ENCODE results near the gene PLB1. TPM values are rescaled to one million over a fixed set of nuclear protein-coding genes. Genes with fewer than 3 reads are reported as not detected.
A peak's percentile ranks its signal among the peaks of the same experiment; 100 is the strongest.

The PLB1 gene
- total and polyA plus RNA-seq, 9 of the 15 experiments (the other 6 are each of a cell fraction or from before 2014, with no cell fraction given): 0.01 to 0.09 (median 0.07) TPM; not detected in 2

DNA sequence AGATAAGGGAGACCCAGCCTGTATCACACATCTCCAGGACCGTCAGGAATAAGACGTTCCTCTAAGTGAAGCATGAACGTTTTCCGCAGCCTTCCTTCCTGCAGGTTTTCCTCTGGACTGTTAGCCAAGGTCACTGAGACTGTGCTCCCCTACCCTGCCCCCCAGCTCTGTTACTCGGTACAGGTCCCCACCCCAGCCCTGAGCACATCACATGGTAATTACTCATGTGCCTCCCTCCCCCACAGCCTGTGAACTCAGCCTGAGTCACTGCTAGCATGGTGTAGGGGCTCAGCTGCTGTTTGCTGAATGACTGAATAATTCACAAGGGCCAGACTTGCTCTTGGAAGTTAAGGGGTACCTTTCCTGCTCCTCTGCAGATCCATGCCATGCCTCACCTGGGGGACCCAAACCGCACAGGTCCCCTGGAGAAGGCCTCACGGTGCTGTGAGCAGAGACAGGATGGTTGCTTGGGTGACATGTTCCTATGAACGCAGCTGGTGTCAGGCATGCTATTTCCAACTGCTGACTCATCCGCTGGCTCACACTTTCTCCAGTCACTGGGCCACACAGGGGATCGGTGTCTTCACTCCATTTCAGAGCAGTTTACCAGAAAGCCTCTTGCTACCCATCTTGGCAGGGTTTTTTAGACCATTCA, 88.2 kb downstream of the PLB1 start (continued):
- TF ChIP-seq, protein P1, sequence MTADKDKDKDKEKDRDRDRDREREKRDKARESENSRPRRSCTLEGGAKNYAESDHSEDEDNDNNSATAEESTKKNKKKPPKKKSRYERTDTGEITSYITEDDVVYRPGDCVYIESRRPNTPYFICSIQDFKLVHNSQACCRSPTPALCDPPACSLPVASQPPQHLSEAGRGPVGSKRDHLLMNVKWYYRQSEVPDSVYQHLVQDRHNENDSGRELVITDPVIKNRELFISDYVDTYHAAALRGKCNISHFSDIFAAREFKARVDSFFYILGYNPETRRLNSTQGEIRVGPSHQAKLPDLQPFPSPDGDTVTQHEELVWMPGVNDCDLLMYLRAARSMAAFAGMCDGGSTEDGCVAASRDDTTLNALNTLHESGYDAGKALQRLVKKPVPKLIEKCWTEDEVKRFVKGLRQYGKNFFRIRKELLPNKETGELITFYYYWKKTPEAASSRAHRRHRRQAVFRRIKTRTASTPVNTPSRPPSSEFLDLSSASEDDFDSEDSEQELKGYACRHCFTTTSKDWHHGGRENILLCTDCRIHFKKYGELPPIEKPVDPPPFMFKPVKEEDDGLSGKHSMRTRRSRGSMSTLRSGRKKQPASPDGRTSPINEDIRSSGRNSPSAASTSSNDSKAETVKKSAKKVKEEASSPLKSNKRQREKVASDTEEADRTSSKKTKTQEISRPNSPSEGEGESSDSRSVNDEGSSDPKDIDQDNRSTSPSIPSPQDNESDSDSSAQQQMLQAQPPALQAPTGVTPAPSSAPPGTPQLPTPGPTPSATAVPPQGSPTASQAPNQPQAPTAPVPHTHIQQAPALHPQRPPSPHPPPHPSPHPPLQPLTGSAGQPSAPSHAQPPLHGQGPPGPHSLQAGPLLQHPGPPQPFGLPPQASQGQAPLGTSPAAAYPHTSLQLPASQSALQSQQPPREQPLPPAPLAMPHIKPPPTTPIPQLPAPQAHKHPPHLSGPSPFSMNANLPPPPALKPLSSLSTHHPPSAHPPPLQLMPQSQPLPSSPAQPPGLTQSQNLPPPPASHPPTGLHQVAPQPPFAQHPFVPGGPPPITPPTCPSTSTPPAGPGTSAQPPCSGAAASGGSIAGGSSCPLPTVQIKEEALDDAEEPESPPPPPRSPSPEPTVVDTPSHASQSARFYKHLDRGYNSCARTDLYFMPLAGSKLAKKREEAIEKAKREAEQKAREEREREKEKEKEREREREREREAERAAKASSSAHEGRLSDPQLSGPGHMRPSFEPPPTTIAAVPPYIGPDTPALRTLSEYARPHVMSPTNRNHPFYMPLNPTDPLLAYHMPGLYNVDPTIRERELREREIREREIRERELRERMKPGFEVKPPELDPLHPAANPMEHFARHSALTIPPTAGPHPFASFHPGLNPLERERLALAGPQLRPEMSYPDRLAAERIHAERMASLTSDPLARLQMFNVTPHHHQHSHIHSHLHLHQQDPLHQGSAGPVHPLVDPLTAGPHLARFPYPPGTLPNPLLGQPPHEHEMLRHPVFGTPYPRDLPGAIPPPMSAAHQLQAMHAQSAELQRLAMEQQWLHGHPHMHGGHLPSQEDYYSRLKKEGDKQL (CRISPR knock-in tag; IDR thresholded peaks at IDR 0.05; ENCODE audit: borderline replicate concordance): no peak; the same call in 1 of the 2 replicates
- TF ChIP-seq, protein P2, sequence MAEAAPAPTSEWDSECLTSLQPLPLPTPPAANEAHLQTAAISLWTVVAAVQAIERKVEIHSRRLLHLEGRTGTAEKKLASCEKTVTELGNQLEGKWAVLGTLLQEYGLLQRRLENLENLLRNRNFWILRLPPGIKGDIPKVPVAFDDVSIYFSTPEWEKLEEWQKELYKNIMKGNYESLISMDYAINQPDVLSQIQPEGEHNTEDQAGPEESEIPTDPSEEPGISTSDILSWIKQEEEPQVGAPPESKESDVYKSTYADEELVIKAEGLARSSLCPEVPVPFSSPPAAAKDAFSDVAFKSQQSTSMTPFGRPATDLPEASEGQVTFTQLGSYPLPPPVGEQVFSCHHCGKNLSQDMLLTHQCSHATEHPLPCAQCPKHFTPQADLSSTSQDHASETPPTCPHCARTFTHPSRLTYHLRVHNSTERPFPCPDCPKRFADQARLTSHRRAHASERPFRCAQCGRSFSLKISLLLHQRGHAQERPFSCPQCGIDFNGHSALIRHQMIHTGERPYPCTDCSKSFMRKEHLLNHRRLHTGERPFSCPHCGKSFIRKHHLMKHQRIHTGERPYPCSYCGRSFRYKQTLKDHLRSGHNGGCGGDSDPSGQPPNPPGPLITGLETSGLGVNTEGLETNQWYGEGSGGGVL (CRISPR knock-in tag; IDR thresholded peaks at IDR 0.05): no peak
- no peak for TF ChIP-seq TCF7 (IDR thresholded peaks at IDR 0.05; ENCODE audit: borderline replicate concordance)
- no peak for TF ChIP-seq MECOM (CRISPR knock-in tag; IDR thresholded peaks at IDR 0.05)
- TF ChIP-seq, protein P3, sequence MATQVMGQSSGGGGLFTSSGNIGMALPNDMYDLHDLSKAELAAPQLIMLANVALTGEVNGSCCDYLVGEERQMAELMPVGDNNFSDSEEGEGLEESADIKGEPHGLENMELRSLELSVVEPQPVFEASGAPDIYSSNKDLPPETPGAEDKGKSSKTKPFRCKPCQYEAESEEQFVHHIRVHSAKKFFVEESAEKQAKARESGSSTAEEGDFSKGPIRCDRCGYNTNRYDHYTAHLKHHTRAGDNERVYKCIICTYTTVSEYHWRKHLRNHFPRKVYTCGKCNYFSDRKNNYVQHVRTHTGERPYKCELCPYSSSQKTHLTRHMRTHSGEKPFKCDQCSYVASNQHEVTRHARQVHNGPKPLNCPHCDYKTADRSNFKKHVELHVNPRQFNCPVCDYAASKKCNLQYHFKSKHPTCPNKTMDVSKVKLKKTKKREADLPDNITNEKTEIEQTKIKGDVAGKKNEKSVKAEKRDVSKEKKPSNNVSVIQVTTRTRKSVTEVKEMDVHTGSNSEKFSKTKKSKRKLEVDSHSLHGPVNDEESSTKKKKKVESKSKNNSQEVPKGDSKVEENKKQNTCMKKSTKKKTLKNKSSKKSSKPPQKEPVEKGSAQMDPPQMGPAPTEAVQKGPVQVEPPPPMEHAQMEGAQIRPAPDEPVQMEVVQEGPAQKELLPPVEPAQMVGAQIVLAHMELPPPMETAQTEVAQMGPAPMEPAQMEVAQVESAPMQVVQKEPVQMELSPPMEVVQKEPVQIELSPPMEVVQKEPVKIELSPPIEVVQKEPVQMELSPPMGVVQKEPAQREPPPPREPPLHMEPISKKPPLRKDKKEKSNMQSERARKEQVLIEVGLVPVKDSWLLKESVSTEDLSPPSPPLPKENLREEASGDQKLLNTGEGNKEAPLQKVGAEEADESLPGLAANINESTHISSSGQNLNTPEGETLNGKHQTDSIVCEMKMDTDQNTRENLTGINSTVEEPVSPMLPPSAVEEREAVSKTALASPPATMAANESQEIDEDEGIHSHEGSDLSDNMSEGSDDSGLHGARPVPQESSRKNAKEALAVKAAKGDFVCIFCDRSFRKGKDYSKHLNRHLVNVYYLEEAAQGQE (IDR thresholded peaks at IDR 0.05; ENCODE audit: borderline replicate concordance): 0 out of 2 replicates have a peak, but pooled peaks have one; percentile 17
- TF ChIP-seq, protein P3 (CRISPR knock-in tag; IDR thresholded peaks at IDR 0.05; ENCODE audit: low read depth): no peak
- TF ChIP-seq, protein P4, sequence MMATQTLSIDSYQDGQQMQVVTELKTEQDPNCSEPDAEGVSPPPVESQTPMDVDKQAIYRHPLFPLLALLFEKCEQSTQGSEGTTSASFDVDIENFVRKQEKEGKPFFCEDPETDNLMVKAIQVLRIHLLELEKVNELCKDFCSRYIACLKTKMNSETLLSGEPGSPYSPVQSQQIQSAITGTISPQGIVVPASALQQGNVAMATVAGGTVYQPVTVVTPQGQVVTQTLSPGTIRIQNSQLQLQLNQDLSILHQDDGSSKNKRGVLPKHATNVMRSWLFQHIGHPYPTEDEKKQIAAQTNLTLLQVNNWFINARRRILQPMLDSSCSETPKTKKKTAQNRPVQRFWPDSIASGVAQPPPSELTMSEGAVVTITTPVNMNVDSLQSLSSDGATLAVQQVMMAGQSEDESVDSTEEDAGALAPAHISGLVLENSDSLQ (IDR thresholded peaks at IDR 0.05): peak; percentile 48
- no peak for TF ChIP-seq HSF4 (CRISPR knock-in tag; IDR thresholded peaks at IDR 0.05; ENCODE audit: borderline replicate concordance)
- TF ChIP-seq SMAD3 (CRISPR knock-in tag; conservative IDR thresholded peaks at IDR 0.05): no peak
- TF ChIP-seq RBM15 (IDR thresholded peaks at IDR 0.05; ENCODE audit: insufficient read depth, low read length): no peak

All from K562 (cell line).